ENCODE results near the gene PPT1.

The PPT1 gene

DNA sequence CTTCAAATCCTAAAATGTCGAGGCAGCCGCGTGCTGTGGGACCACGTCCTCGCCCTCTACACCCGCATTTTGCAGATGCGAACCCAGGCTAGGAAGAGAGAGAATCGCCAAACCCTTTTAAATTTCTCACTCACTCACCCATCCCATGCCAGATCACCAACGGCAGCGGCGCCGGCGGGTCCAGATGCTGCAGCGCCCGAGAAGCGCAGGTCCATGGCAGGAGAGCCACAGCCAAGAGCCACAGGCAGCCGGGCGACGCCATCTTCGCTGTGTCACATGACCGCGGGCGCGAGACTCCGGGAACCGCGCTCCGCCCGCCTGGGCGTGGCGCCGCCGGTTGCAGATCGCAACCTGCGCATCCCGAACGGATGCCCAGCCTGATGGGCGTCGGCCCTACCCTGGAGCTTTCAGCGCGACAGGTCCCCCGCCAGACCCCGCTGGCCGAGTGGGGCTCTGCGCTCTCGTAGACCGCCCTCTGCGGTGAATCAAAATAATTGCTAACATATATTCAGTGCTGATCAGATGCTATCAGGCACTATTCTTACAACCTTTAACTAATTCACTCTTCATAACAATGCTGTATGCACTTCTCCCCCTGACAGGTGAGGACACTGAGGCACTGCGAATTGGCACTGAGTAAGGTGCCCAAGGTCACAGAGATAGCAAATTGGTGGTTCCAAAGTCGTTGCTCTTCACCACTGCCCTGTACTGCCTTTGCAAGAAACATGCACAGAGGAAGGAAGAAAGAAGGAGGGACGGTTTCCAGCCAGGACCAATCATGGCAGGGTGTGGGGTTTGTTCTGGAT lies at the start of gene PPT1:
TSS of gene PPT1 (minus strand) at position 276 of the 806 bp plus-strand sequence. CDS start at position 262, 14 bp downstream.
- peak; percentile 88 for DNase-seq

DNA sequence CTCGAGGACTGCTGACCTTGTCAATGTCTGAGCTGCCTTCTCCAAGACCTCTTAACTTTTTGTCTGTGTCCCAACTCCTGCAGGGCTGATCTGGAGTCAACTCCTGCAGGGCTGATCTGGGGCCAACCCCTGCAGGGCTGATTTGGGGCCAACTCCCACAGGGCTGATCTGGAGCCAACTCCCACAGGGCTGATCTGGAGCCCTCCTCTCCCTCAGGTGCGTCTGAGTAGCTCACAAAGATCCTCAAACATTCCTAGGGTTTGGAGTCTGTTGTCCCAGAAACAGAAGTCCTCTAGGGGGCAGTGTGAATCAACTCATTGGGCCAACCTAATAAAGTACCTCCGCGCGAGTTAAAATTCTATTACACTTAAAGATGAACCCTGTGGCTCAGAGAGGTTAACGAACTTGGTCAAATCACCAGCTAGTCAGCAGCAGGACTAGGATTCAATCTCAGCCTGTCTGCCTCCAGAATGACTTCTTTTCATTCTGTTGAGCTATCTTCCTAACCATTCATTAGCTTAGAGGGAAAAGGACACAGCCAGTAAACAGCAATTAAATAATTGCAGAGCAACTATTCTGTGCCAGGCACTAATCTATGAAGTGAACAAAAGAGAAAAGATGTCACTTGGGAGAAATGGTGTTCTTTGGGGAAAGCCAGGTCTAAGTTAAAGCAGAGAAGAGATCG lies 47.0 kb upstream of the PPT1 start:
- DNase-seq: peak; percentile 71

- DNase-seq: no peak
These were observed 45.0 kb upstream of the PPT1 start for GRCh38 chr1:40141878-40142535.

DNA sequence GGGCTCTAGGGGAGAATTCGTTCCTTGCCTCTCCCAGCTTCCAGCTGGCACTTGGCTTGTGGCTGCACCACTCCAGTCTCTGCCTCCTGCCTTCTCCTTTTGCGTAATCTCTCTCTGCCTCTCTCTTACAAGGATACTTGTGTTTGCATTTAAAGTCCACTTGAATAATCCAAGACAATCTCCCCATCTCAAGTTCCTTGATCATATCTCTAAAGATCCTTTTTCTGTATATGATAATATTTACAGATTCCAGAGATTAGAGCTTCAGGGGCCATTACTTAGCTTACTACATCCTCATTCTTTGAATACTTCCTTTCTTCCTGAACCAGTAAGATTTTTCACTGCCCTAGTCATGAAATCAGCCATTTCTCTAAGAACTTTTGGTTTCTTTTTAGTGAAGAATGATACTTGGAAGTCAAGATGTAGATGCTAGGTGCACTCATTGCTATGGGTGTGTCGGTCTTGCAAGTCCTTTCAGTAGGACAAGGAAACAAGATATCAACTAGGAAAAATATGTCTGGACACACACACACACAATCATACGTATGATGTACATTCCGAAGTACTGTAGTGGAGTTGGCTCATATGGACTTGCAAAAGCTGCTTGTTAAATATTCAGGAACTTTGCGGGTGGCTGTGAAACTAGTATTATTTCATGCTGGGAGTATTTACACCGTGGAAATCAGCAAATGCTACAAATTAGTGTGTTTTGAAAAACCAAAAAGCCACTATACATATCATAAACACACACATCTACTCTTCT lies 43.3 kb upstream of the PPT1 start:
- DNase-seq: no peak

- DNase-seq: no peak
These were observed 36.8 kb upstream of the PPT1 start for GRCh38 chr1:40133839-40134238.

DNA sequence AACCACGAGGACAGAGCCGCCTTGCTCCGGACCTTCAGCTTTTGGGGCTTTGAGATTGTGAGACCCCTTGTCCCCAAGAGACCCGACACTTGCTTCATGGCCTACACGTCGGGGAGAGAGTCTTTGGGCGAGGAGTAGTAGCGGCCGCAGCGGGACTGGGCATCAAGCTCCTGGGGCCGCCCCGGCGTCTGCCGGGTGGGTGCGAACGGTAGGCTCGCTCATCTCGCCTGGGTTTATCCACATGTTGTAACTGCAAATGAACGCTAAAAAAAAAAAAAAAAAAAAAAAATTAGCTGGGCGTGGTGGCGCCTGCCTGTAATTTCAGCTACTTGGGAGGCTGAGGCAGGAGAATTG lies 36.2 kb upstream of the PPT1 start:
- no peak for DNase-seq

DNA sequence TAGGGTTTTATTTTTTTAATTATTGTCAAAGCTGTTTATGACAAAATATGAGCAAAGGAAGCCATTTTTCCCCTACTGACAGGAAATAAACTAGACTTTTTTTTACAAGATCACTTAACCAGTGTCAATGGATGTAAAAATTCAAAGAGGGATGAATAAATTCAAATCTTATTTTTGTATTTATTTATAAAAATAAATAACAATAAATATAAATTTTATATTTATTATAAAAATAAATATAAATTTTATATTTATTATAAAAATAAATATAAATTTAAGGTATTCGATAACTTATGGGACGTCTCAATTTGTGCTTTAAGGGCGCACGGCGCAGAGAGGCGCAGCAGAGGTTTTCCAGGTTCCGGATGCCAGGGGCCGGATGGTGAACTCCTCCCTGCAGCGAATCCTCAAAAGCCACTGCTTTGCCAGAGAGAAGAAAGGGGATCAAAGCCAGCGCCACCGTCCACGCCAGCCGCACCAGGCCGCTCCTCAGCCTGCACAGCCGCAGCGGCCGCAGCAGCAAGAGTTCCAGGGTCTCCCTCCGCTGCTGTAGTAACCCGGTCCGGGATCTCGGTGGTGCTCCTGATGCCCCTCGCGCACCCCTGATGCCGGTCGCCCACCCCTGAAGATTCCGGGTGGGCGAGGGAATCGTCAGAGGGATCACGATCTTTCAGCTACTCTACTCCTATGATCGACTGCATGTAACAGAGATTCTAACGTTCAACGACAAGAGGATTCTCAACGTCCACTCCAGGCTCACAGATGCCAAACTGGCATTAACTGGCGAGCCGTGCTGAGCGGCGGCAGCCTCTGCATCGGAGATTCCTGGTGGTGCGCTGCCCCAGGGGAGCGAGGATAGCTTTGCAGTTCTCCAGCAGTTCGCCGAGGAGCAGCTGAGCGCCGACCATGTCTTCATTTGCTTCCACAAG lies 35.6 kb upstream of the PPT1 start:
- no peak for DNase-seq

- no peak for DNase-seq
These were observed 33.8 kb upstream of the PPT1 start for GRCh38 chr1:40130892-40131291.

GRCh38 chr1:40122855-40123254 lies 25.8 kb upstream of the PPT1 start:
- DNase-seq: no peak

GRCh38 chr1:40120128-40120527 lies 23.1 kb upstream of the PPT1 start:
- no peak for DNase-seq

DNA sequence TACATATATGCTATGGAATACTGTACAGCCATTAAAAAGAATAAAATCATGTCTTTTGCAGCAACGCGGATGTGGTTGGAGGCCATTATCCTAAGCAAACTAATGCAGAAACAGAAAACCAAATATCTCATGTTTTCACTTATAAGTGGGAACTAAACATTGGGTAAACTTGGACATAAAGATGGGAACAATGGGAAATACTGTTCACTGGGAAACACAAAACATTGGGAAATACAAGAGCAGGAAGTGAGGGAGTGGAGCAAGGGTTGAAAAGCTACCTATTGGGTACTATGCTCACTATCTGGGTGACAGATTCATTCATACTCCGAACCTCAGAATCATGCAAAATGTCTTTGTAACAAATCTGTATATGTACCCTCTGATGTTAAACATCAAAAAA lies 17.3 kb upstream of the PPT1 start:
- DNase-seq: no peak

- DNase-seq: no peak
These were observed 13.3 kb upstream of the PPT1 start for GRCh38 chr1:40110389-40110788.

- DNase-seq: no peak
These were observed 10.4 kb upstream of the PPT1 start for GRCh38 chr1:40107290-40107959.

- DNase-seq: no peak
These were observed 8.0 kb upstream of the PPT1 start for GRCh38 chr1:40105028-40105427.

- no peak for DNase-seq
These were observed 5.8 kb upstream of the PPT1 start for GRCh38 chr1:40102896-40103295.

DNA sequence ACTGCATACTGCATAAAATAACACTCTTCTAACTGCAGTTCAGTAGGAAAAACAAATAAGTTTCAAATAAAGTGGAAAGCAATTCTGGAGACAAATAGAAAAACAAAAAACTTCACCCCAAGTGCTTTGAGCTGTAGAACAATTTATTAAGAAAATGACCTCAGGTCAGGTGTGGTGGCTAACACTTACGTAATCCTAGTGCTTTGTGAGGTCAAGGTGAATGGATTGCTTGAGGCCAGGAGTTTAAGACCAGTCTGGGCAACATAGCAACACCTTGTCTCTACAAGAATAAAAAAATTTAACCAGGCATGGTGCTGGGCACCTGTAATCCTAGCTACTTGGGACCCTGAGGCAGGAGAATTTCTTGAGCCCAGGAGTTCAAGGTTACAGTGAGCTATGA lies 5.0 kb upstream of the PPT1 start:
- DNase-seq: no peak

DNA sequence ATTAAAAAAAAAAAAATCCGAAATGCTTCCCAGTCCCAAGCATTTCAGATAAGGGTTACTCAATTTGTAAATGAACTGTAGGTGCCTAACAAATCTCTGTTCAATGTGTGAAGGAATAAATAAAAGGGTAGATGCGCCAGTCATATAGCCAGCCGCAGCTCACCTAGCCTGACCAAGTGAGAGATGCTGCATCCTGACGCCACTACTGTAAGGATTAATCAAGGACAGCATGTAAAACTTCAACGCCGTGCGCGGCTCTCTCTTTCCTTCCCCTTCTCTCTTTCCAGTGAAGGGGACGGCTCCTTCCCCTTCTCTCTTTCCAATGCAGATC lies 441 bp downstream of the PPT1 start:
- no peak for DNase-seq

- DNase-seq: no peak
These were observed 1.2 kb downstream of the PPT1 start for GRCh38 chr1:40095806-40096205.

- DNase-seq: no peak
These were observed 2.5 kb downstream of the PPT1 start for GRCh38 chr1:40094466-40095110.

DNA sequence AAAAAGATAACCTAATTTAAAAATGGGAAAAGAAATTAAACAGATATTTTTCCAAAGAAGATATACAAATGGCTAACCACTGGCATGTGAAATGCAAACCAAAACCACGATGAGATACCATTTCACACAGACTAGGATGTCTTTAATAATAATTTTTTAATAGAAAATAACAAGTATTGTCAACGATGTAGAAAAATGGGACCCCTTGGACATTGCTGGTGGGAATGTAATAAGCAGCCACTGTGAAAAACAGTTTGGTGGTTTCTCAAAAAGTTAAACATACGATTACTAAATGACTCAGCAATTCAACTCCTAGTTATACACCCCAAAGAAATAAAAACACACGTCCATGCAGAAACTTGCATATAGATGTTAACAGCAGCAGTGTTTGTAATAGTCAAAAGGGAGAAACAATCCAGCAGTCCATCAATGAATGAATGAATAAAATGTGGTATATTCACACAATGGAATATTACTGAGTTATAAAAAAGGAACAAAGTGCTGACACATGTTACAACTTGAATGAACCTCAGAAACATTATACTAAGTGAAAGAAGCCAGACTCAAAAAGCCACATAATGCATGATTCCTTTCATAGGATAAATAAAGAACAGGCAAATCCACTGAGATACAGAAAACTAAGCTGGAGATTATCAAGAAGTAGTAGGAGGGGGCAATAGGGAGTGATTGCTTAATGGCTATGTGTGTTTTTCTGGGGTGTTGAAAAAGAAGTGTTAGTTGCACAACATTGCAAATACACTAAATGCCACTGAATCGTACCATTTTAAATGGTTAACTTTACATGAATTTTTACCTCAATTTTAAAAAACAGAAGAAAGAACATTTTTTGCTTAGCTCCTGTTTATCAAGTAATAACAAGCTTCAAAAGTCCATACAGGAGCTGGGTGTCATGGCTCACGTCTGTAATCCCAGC lies 4.1 kb downstream of the PPT1 start:
- DNase-seq: no peak
